A673 (cell line): ENCODE measurements around the gene LAGE3. TPM values are rescaled to one million over a fixed set of nuclear protein-coding genes. Genes with fewer than 3 reads are reported as not detected.

ENCODE experiments used
- BruUV-seq: library from RNA; stranded (reverse); fragments of 400-500 nt; replicated peaks from 2 replicates; lab custom pipeline; 2021; lab: Mats Ljungman, UMichigan
- CTCF ChIA-PET: fragments of 300-600 bp; sonication (Branson Sonifier 250); formaldehyde crosslinking; loops from one replicate; lab custom pipeline; 2022; ENCODE audit warnings: antibody characterized with exemption; lab: Charles Lee
- POLR2A ChIA-PET: fragments of 300-600 bp; sonication (Branson Sonifier 250); formaldehyde crosslinking; loops from one replicate; lab custom pipeline; 2022; ENCODE audit warnings: antibody characterized with exemption; ENCODE audit not compliant: low non-redundant PET; lab: Charles Lee
- DNase-seq: peaks from one replicate; pipeline ENCODE4 v3.0.0-alpha.2; 2015; ENCODE audit warnings: low spot score
- H3K27ac ChIP-seq: fragments of 200-600 bp; sonication (generic); 2 replicates; pipeline ENCODE4 v1.5.1; 2016; ENCODE audit warnings: mixed run types, low read depth, mild to moderate bottlenecking, mixed read lengths, antibody characterized with exemption, low read length; ENCODE audit not compliant: poor library complexity, severe bottlenecking
- H3K27me3 ChIP-seq: fragments of 200-600 bp; sonication (generic); replicated peaks from 2 replicates; pipeline ENCODE4 v1.6.1; 2017; ENCODE audit warnings: mixed run types, low read depth, mild to moderate bottlenecking, mixed read lengths, antibody characterized with exemption, low read length; ENCODE audit not compliant: insufficient read depth, poor library complexity
- H3K36me3 ChIP-seq: fragments of 200-600 bp; sonication (generic); 2 replicates; pipeline ENCODE4 v1.6.1; 2016; ENCODE audit warnings: mixed run types, mild to moderate bottlenecking, mixed read lengths, antibody characterized with exemption, low read length; ENCODE audit not compliant: insufficient read depth, poor library complexity, severe bottlenecking
- H3K4me1 ChIP-seq: fragments of 200-600 bp; sonication (generic); 2 replicates; pipeline ENCODE4 v1.6.1; 2017; ENCODE audit warnings: mixed run types, mild to moderate bottlenecking, mixed read lengths, antibody characterized with exemption, low read length; ENCODE audit not compliant: insufficient read depth, poor library complexity, severe bottlenecking
- H3K4me3 ChIP-seq: fragments of 200-600 bp; sonication (generic); 2 replicates; pipeline ENCODE4 v1.5.1; 2016; ENCODE audit warnings: low read depth, mixed run types, mild to moderate bottlenecking, mixed read lengths, low read length; ENCODE audit not compliant: poor library complexity, severe bottlenecking
- H3K9me3 ChIP-seq: fragments of 200-600 bp; sonication (generic); 2 replicates; pipeline ENCODE4 v1.6.1; 2016; ENCODE audit warnings: mixed run types, low read depth, mild to moderate bottlenecking, mixed read lengths, antibody characterized with exemption, low read length; ENCODE audit not compliant: poor library complexity, severe bottlenecking
- EZH2 ChIP-seq: fragments of 200-600 bp; sonication (generic); IDR thresholded peaks from 2 replicates; pipeline ENCODE4 v1.6.1; 2017; ENCODE audit warnings: borderline replicate concordance, low read depth, mild to moderate bottlenecking, mixed read lengths, antibody characterized with exemption, low read length; ENCODE audit not compliant: poor library complexity, severe bottlenecking
- intact Hi-C: fragments of 100-400 bp; cut with micrococcal nuclease; formaldehyde crosslinking; loops from one replicate; pipeline ENCODE4 v1.10.0; 2022; ENCODE audit not compliant: unreplicated experiment
- total RNA-seq: library from RNA; stranded (reverse); gene quantifications from 2 replicates; pipeline ENCODE4 v1.2.3, GENCODE V29; 2021
- TF ChIP-seq, protein P1 (sequence below): fragments of 300-800, 200-600 bp; sonication (generic); conservative IDR thresholded peaks from 2 replicates; pipeline ENCODE4 v1.5.1; 2017; ENCODE audit warnings: low read depth, mild to moderate bottlenecking, antibody characterized with exemption, low read length, moderate library complexity, mixed read lengths

The LAGE3 gene
- total RNA-seq, 1 experiment from 2014 or later, result 34.6 TPM

DNA sequence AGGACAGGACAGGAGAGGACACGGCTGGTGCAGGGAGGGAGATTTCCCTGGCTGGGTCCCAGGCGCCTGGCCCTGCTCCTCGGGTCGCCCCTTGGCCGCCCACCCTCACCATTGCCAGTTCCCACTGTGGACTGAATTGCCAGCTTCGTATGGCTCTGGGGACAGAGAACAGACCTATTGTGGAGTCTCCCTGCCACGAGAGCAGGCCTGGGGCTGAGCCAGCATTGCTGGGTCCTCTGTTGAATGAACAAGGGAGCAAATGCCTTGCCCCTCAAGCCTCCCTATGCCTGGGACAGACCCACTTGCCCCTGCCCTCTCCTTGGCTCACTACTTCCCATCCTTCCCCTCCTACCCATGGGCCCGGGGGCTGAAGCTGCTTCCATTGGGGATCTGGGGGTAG, 16.7 kb downstream of the LAGE3 start:
- H3K36me3 ChIP-seq, result peaks cover 5% of the 10 kb centered on the region
- no peak overlapping the region for H3K4me3 ChIP-seq
- TF ChIP-seq, protein P1, sequence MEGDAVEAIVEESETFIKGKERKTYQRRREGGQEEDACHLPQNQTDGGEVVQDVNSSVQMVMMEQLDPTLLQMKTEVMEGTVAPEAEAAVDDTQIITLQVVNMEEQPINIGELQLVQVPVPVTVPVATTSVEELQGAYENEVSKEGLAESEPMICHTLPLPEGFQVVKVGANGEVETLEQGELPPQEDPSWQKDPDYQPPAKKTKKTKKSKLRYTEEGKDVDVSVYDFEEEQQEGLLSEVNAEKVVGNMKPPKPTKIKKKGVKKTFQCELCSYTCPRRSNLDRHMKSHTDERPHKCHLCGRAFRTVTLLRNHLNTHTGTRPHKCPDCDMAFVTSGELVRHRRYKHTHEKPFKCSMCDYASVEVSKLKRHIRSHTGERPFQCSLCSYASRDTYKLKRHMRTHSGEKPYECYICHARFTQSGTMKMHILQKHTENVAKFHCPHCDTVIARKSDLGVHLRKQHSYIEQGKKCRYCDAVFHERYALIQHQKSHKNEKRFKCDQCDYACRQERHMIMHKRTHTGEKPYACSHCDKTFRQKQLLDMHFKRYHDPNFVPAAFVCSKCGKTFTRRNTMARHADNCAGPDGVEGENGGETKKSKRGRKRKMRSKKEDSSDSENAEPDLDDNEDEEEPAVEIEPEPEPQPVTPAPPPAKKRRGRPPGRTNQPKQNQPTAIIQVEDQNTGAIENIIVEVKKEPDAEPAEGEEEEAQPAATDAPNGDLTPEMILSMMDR, result no peak
- TF ChIP-seq EZH2, result no peak
- intact Hi-C loops, result no loop called here
- no peak for DNase-seq
- CTCF ChIA-PET, result no interaction called here
- no peaks in the 10 kb centered on the region for H3K4me1 ChIP-seq
- H3K9me3 ChIP-seq, result no peaks in the 10 kb centered on the region
- no peak overlapping the region for H3K27ac ChIP-seq
- POLR2A ChIA-PET, result interaction anchor here (0.5 kb wide), 1 partner anchor 39 kb away, joined by 16 read pairs; no protein-coding TSS in a partner anchor
- no TSS peak for BruUV-seq
- no peaks in the 10 kb centered on the region for H3K27me3 ChIP-seq

GRCh38 chrX:154460326-154460725, 18.8 kb downstream of the LAGE3 start:
- CTCF ChIA-PET, result no interaction called here
- intact Hi-C loops, result no loop called here
- TF ChIP-seq EZH2, result no peak
- TF ChIP-seq, protein P1, result no peak
- Histone ChIP-seq H3K4me1 (no peaks in the 10 kb centered on the region), H3K27me3 (no peaks in the 10 kb centered on the region), H3K9me3 (no peaks in the 10 kb centered on the region), H3K27ac (no peak overlapping the region), H3K36me3 (peaks cover 5% of the 10 kb centered on the region), H3K4me3 (no peak overlapping the region)
- POLR2A ChIA-PET, result no interaction called here
- BruUV-seq, result no TSS peak
- DNase-seq, result no peak

DNA sequence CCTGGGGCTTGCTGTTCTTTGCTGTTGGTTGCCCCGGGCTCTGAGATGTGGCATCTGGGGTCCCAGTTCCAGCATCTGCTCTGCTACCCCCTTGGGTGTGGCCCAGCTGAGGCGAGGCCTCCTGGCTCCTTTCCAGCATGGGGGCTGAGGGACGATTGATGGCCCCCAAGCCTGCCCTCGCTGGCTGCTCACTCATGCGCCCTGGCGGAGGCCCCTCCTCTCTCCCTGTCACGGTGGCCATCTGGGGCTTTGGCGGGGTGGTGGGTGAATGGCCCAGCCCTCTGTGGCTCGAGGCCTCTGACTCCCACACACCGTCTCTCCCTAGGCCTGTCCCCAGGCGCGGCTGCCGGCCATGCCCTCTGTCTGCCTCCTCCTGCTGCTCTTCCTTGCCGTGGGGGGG, 19.2 kb downstream of the LAGE3 start:
- intact Hi-C loops, result no loop called here
- no TSS peak for BruUV-seq
- H3K36me3 ChIP-seq, result peaks cover 3% of the 10 kb centered on the region

More for the DNA sequence above, 19.2 kb downstream of the LAGE3 start:
- ChIA-PET POLR2A (no interaction called here), CTCF (no interaction called here)
- no peak for TF ChIP-seq EZH2
- TF ChIP-seq, protein P1, result no peak
- no peaks in the 10 kb centered on the region for H3K9me3 ChIP-seq
- H3K4me1 ChIP-seq, result no peaks in the 10 kb centered on the region
- DNase-seq, result no peak
- H3K27ac ChIP-seq, result no peak overlapping the region
- no peaks in the 10 kb centered on the region for H3K27me3 ChIP-seq
- H3K4me3 ChIP-seq, result peak overlapping the region; percentile 65
